ENCODE data around the gene ADRA2B.
"Not testable (repeated sequence)": the region's sequence is repeated elsewhere in the genome, so short reads cannot be mapped to it uniquely, and the experiment has no call there.

ADRA2B gene

GRCh38 chr2:96089356-96090195, 26.8 kb downstream of the ADRA2B start:
- no peak for DNase-seq (ENCODE audit: low read depth)

- DNase-seq (ENCODE audit: low read depth): no peak
Measured at GRCh38 chr2:96088340-96089335, 27.7 kb downstream of the ADRA2B start.

- DNase-seq (ENCODE audit: low read depth): no peak
Measured at GRCh38 chr2:96087130-96087529, 29.2 kb downstream of the ADRA2B start.

- DNase-seq (ENCODE audit: low read depth): no peak
Measured at GRCh38 chr2:96085541-96086355, 30.6 kb downstream of the ADRA2B start.

GRCh38 chr2:96084858-96085518, 31.4 kb downstream of the ADRA2B start:
- not testable (repeated sequence) for DNase-seq (ENCODE audit: low read depth)

GRCh38 chr2:96083989-96084857, 32.1 kb downstream of the ADRA2B start:
- DNase-seq (ENCODE audit: low read depth): no peak

GRCh38 chr2:96083064-96083939, 33.1 kb downstream of the ADRA2B start:
- DNase-seq (ENCODE audit: low read depth): no peak

- no peak for DNase-seq (ENCODE audit: low read depth)
Measured at GRCh38 chr2:96082211-96083063, 33.9 kb downstream of the ADRA2B start.

- no peak for DNase-seq (ENCODE audit: low read depth)
Measured at GRCh38 chr2:96081042-96081441, 35.3 kb downstream of the ADRA2B start.

GRCh38 chr2:96075199-96075771, 41.1 kb downstream of the ADRA2B start:
- no peak for DNase-seq (ENCODE audit: low read depth)

- DNase-seq (ENCODE audit: low read depth): no peak
Measured at GRCh38 chr2:96074156-96074555, 42.2 kb downstream of the ADRA2B start.

GRCh38 chr2:96073170-96073775, 43.1 kb downstream of the ADRA2B start:
- no peak for DNase-seq (ENCODE audit: low read depth)

- DNase-seq (ENCODE audit: low read depth): no peak
Measured at GRCh38 chr2:96072746-96073145, 43.6 kb downstream of the ADRA2B start.

- not testable (repeated sequence) for DNase-seq (ENCODE audit: low read depth)
Measured at GRCh38 chr2:96071977-96072491, 44.3 kb downstream of the ADRA2B start.

- not testable (repeated sequence) for DNase-seq (ENCODE audit: low read depth)
Measured at GRCh38 chr2:96071087-96071976, 45.0 kb downstream of the ADRA2B start.

GRCh38 chr2:96070351-96070750, 46.0 kb downstream of the ADRA2B start:
- not testable (repeated sequence) for DNase-seq (ENCODE audit: low read depth)
